Psoas muscle (tissue), 8 donors: ENCODE results near the gene CLEC16A. TPM values are rescaled to one million over a fixed set of nuclear protein-coding genes. Genes with fewer than 3 reads are reported as not detected.
A peak's percentile ranks its signal among the peaks of the same experiment; 100 is the strongest.

ENCODE experiments used
- ATAC-seq, 4 donors: fragments of 200-7000 bp; cut with Tn5 transposase; one replicate each; pipeline ENCODE4 v1.9.1; 2020; ENCODE audit warnings: moderate library complexity in 3 of 4, mild to moderate bottlenecking in 2 of 4
- DNase-seq, 2 donors: peaks; one replicate each; pipeline ENCODE4 v3.0.0-alpha.2; 2020
- H3K27ac ChIP-seq: fragments of 200-600 bp; one replicate; pipeline ENCODE4 v1.8.0; 2022
- H3K27me3 ChIP-seq, 3 donors: fragments of 200-600 bp in 1 of 3; one replicate each; pipeline versions ENCODE4 v1.6.1 to v1.8.0; 2013 to 2022; ENCODE audit warnings: low read length in 2 of 3, mild to moderate bottlenecking in 2 of 3, moderate library complexity in 1 of 3; ENCODE audit not compliant: insufficient read depth in 3 of 3
- H3K36me3 ChIP-seq, 2 donors: fragments of 200-600 bp in 1 of 2; one replicate each; pipeline versions ENCODE4 v1.6.1 to v1.8.0; 2013 to 2022; ENCODE audit warnings: low read depth in 1 of 2, mild to moderate bottlenecking in 1 of 2, moderate library complexity in 1 of 2; ENCODE audit not compliant: insufficient read depth in 1 of 2
- H3K4me1 ChIP-seq: fragments of 200-600 bp; one replicate; pipeline ENCODE4 v1.8.0; 2022
- H3K4me3 ChIP-seq: fragments of 200-600 bp; one replicate; pipeline ENCODE4 v1.8.0; 2022; ENCODE audit warnings: mild to moderate bottlenecking
- H3K9me3 ChIP-seq: fragments of 200-600 bp; one replicate; pipeline ENCODE4 v1.8.0; 2022
- CTCF ChIP-seq: fragments of 200-600 bp; IDR thresholded peaks from one replicate; pipeline ENCODE4 v1.8.0; 2022; ENCODE audit warnings: antibody characterized with exemption
- whole genome bisulfite sequencing, 3 donors: extraction: QIAGEN DNeasy Blood & Tissue Kit; methylation state at CpG; one replicate each; pipeline versions ENCODE4 v1.1.6 to v1.1.7; 2013; 5-methylcytosine and 5-hydroxymethylcytosine counted together
- intact Hi-C, 2 donors: fragments of 100-400 bp; cut with DNase I; formaldehyde crosslinking; loops; one replicate each; pipeline versions ENCODE4 v1.11.0 to v1.14.2; 2022
- polyA plus RNA-seq, 3 donors: library from polyadenylated mRNA; stranded (reverse); fragments of 200-250 nt; gene quantifications; one replicate each; pipeline ENCODE4 v1.2.3, GENCODE V29; 2013
- total RNA-seq, 4 donors: library from RNA; stranded (reverse); fragmentation: NEBNext Ultra II Directional in 2 of 4; extraction: Animal tissue kit (Norgen Biotek cat#: 25700) in 2 of 4; gene quantifications; one replicate each; pipeline versions ENCODE4 v1.2.1 to v1.2.4, GENCODE V29; 2021 to 2023
- donor health status: healthy with polysubstance abuse.
- donor health status: DM: no; HTN: no; CAD: no; lungs with moderate emphysema.
- donor health status: Bipolar disorder and iron deficiency.
- donor health status: healthy.
- donor health status: DM: yes; HTN: yes; CAD: no.
- donor health status: DM: no; HTN: no; CAD: no.
- donor health status: DM: no; HTN: no; CAD: no.
- donor health status: DM: yes; HTN: yes; CAD: no.

Gene CLEC16A
- total and polyA plus RNA-seq, 7 donors: 13.1 to 28.1 (median 21.4) TPM

DNA sequence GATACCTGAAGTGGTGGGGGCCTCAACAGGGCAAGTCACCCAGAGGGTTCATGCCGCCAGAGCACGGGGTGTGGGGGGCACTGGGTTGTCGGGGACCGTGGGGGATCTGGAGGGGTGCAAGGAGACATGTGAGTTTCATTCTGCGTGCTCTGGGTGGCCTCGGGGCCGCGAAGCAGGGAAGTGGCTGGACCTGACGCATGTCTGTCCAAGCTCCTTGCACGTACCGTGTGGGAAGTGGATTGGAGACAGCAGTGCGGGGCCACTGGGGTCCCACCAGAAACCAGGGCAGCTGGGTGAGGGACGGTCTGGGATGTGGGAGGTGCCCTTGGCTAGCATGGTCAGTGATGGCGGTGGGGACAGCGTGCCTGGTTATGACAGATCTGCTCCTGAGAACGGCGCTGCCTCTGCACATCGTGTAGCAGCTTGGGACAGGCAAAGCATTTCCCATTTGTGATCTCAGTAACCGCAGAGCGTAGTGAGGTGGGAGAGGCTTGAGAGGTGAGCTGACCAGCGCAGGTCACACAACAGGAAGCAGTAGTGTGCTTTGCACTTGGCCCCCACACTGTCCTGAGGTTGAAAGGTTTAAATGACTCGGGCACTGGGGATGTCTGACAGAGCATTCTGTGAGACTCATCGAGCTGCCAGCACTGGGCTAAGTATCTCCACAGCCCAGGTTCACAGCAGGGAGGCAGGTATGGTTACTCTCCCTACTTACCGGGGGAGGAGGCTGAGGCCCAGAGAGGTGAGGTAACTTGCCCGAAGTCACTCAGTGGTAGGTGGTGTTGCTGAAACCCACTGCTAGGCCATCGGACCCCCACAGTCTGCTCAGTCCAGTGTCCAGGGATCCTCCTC, 197.3 kb downstream of the CLEC16A start:
- no peaks in the 10 kb centered on the region for H3K27me3 ChIP-seq
- no peaks in the 10 kb centered on the region for H3K9me3 ChIP-seq
- no peak for TF ChIP-seq CTCF
- no peak for DNase-seq
- peaks cover 35% of the 10 kb centered on the region for H3K4me1 ChIP-seq
- intact Hi-C loops: no loop called here
- no peaks in the 10 kb centered on the region for H3K36me3 ChIP-seq
- no peak overlapping the region for H3K27ac ChIP-seq
- WGBS, 3 donors: 92 to 97% (median 94%) methylated on average over 26 of the region's 26 CpGs
- H3K4me3 ChIP-seq: no peak overlapping the region
- no peak for ATAC-seq

GRCh38 chr16:11142261-11142630, 197.9 kb downstream of the CLEC16A start:
- no peaks in the 10 kb centered on the region for H3K36me3 ChIP-seq
- H3K27me3 ChIP-seq: no peaks in the 10 kb centered on the region
- TF ChIP-seq CTCF: no peak
- ATAC-seq (peak in 3 of 4 donors; percentile 48 to 60 (median 51)), DNase-seq (no peak)
- H3K9me3 ChIP-seq: no peaks in the 10 kb centered on the region
- H3K4me3 ChIP-seq: no peak overlapping the region
- 34 to 49% (median 42%) methylated on average over 7 of the region's 7 CpGs for WGBS, 3 donors
- no peak overlapping the region for H3K27ac ChIP-seq
- H3K4me1 ChIP-seq: peaks cover 32% of the 10 kb centered on the region
- intact Hi-C loops: no loop called here

DNA sequence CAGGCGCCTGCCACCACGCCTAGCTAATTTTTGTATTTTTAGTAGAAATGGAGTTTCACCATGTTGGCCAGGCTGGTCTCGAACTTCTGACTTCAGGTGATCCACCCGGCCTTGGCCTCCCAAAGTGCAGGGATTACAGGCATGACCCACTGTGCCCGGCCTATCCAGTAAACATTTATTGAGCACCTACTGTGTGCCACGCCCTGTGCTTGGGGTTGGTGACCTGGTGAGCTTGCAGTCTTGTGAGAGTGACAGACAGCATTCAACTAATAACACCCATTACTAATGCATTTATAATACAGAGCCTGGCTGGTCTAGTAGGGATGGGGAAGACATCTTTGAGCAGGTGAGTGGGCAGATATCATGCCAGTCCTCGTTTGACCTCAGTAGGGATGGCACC, 198.6 kb downstream of the CLEC16A start:
- 93 to 96% (median 95%) methylated on average over 7 of the region's 7 CpGs for whole genome bisulfite sequencing, 3 donors
- Histone ChIP-seq H3K4me3 (no peak overlapping the region), H3K27me3 (no peaks in the 10 kb centered on the region), H3K36me3 (no peaks in the 10 kb centered on the region), H3K9me3 (no peaks in the 10 kb centered on the region), H3K4me1 (peaks cover 32% of the 10 kb centered on the region), H3K27ac (no peak overlapping the region)
- no peak for TF ChIP-seq CTCF
- intact Hi-C loops: no loop called here
- no peak for DNase-seq
- no peak for ATAC-seq

DNA sequence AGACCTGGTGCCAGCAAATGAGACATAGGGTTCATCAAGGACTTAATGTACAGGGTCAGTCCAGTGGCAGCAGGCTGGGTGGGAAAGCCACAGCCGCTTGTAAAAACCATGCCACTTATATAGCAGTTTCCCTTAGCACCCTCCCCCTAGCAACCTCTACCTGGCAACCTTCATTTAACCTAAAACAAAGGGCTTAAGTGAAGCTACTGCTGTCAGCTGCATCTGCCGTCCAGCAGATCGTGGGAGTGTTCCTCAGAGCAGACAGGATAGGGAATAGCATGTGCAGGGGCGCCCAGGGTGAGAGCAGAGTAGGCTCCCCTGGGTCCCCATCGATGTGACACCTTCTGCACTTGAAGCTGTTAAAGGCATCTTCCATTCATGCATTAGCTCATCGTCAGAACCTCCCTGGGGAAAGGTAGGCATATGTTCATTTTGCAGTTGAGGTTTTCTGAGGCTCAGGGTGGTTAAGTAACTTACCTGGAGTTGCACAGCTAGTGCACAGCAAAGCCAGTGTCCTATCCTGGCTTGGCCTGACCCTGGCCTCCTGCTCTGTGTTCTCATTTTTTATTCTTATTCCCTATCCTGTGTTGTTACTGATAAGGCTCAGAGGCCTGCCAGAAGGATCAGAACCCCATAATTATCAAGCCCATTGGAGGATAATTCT, 199.1 kb downstream of the CLEC16A start:
- DNase-seq: no peak
- H3K27me3 ChIP-seq: no peaks in the 10 kb centered on the region
- intact Hi-C loops: no loop called here
- TF ChIP-seq CTCF: no peak
- 80 to 90% (median 83%) methylated on average over 6 of the region's 6 CpGs for WGBS, 3 donors
- ATAC-seq: no peak
- no peak overlapping the region for H3K27ac ChIP-seq
- H3K9me3 ChIP-seq: no peaks in the 10 kb centered on the region
- peaks cover 32% of the 10 kb centered on the region for H3K4me1 ChIP-seq
- H3K36me3 ChIP-seq: no peaks in the 10 kb centered on the region
- H3K4me3 ChIP-seq: no peak overlapping the region
